Ovary (tissue), 3 donors: ENCODE measurements around the gene RMDN2.
"Not testable (repeated sequence)": the region's sequence is repeated elsewhere in the genome, so short reads cannot be mapped to it uniquely, and the experiment has no call there.

Source experiments
- CTCF ChIP-seq, 3 donors: fragments of 450-650 bp in 2 of 3; fragments of 200-600 bp in 1 of 3; IDR thresholded peaks; one replicate each; pipeline versions ENCODE4 v1.5.1 to v1.8.0; 2016 to 2022; ENCODE audit warnings: antibody characterized with exemption in 3 of 3, mild to moderate bottlenecking in 1 of 3
- EP300 ChIP-seq: sonication (generic); formaldehyde crosslinking; IDR thresholded peaks from one replicate; pipeline ENCODE4 v1.6.1; 2017; ENCODE audit warnings: antibody characterized with exemption
- POLR2A ChIP-seq: fragments of 450-650 bp; IDR thresholded peaks from one replicate; pipeline ENCODE4 v1.6.1; 2017; ENCODE audit warnings: antibody characterized with exemption, mild to moderate bottlenecking, moderate library complexity
- donor health status: DM: no; HTN: no; CAD: no.

DNA sequence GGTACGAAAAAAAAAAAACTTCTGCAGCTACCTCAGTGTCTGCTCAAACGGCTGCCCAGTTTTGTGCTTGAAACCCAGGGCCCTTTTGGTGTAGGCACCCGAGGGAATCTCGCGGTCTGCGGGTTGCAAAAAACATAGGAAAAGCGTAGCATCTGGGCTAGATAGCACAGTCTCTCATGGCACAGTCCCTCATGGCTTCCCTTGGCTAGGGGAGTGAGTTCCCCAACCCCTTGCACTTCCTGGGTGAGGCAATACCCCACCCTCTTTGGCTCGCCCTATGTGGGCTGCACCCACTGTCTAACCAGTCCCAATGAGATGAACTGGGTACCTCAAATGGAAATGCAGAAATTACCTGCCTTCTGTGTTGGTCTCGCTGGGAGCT, 37.6 kb downstream of the RMDN2 start:
- TF ChIP-seq POLR2A; CTCF (IDR thresholded peaks at IDR 0.05); EP300: not testable (repeated sequence)
